HG03460 (cell line): ENCODE results near the gene RNMT.
"Not testable (repeated sequence)": the region's sequence is repeated elsewhere in the genome, so short reads cannot be mapped to it uniquely, and the experiment has no call there.

Experiments used
- ATAC-seq: cut with Tn5 transposase; IDR thresholded peaks from one replicate; pipeline ENCODE4 v1.9.1; 2021; ENCODE audit not compliant: unreplicated experiment

RNMT gene

DNA sequence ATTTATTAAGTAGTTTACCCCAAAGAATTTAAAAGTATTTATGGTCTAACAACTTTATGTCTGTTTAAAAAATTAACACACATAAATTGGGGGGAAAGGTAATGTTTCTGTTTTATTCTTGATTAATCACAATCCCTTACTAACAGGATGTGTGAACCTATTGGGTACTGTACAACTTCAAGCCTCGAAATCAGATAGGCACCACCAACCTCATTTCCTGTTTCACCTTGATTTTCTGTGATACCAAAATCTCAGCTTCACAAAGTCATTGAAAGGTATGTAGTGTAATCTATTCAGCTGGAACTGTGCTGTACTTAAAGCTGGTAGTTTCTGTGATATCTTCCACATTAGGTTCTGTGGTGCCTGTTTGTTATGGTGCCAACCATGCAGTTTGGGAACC is 4.0 kb downstream of the RNMT start:
- ATAC-seq, result no peak

DNA sequence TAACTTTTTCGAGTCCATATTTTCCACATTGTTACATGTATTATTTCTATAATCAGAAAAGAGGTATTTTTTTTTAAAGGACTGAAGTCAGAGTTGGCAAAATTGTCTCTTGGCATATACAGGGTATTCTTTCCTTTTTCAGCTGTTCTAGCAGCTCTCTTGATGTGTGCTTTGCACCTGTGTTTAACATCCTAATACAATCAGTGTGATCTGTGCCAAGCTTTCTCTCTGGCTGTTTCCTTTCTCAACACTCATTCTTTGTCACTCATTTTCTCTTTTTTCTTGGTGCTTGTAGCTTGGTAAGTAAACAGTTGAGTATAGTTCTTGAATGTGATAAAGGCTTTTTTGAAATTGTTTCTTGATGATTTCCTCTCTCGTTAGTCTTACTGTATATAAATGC is 9.2 kb downstream of the RNMT start:
- no peak for ATAC-seq

DNA sequence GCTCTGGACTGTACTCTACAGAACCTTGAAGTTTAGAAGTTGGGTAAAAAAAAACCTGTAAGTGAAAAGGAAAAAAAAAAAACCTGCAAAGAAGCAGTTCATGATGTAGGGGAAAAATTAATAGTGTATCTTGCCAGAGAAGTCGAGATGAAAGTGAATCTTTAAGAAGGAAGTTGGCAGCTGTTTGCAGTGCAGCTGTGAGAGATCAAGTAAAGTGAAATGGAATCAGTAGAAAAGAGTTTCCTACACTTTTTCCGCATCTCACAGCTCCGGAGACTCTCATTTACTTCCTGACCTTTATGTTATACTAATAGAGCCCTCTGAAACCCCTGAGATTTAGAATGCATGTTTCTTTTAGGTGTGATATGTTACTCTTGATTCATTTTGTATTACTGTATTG is 19.2 kb downstream of the RNMT start:
- no peak for ATAC-seq

DNA sequence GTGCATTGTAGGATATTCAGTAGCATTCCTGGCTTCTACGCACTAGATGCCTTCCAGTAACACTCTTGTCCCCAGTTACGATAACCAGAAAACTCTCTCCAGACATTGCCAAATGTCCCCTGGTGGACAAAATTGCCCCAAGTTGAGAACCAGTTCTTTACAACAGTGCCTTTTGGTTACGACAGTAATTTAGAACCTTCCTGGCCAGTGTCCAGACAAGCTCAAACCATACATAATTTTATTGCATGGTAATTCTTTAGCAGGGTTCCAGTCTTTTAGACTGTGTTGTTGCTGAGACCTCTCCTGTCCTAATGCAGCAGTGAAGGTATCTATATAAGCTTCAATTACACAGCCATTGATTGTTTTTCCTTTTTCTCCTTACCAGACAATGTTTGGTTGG is 20.2 kb downstream of the RNMT start:
- ATAC-seq, result no peak

DNA sequence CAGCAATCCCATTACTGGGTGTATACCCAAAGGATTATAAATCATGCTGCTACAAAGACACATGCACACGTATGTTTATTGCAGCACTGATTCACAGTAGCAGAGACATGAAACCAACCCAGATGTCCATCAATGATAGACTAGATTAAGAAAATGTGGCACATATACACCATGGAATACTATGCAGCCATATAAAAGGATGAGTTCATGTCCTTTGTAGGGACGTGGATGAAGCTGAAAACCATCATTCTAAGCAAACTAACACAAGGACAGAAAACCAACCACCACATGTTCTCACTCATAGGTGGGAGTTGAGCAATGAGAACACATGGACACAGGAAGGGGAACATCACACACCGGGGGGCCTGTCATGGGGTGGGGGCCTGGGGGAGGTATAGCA is 25.1 kb downstream of the RNMT start:
- not testable (repeated sequence) for ATAC-seq

DNA sequence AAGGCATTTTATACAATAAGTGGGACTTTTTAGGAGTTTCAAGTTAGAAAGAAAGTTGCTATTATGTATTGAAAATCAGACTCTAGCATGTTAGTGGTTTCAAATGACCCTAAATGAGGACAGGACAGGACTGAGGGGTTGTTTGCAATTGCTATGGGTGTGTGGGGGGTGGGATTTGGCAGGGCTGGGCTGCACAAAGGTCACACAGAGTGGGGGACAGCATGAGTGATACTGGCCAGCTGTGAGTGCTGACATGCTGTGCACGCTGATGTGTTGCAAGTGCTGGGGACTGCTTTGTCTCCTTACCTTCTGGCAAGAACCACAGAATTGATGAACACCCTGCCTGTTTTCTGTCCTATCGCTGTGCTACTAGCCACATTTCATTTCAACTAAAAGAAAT is 29.8 kb downstream of the RNMT start:
- ATAC-seq, result no peak

DNA sequence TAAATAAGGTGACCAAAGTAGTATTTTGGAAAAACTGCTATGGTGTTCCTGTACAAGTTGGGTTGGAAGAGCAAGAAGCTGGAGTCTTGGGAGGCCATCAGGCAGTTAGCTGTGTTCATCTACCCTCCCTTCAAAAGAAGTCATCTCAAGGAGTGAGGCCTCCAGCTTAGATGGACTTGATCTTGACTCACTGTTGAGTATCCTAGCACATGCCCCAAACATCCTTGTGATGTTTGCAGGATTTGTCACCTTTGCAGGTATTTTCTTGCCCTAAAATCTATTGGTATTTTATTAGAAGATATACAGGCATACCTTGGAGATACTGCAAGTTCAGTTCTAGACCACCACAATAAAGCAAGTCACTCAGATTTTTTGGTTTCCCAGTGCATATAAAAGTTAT is 30.2 kb downstream of the RNMT start:
- no peak for ATAC-seq

DNA sequence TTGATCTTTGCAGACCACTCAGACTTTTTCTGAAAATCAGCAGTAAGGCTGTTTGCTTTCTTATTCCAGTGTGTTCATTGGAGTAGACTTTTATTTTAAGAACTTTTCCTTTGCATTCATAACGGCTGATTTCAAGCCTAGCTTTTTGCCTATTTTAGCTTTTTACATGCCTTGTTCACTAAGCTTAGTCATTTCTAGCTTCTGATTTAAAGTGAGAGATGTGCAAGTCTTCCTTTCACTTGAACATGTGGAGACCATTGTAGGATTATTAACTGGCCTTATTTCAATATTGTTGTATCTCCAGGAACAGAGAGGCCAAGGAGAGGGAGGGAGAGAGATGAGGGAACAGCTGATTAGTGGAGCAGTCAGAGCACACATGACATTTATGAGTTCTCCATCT is 32.1 kb downstream of the RNMT start:
- no peak for ATAC-seq

DNA sequence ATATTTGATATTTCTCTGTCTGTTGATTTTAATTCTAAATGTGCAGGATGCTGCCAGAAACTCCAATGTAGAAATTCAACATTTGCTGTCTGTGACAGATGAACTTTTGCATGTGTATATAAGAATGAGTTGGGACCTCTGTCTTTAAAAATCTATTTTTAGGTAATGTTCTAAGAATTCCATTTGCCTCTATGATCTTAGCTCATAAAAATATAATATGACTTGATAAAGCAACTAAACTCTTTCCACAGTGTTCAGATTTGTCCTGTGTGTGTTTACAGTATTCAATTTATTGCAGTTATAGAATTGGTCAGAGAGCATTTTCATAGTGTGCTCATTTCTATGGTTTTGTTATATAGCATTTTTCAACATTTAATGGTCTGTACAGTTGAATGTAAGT is 33.6 kb downstream of the RNMT start:
- ATAC-seq, result no peak

DNA sequence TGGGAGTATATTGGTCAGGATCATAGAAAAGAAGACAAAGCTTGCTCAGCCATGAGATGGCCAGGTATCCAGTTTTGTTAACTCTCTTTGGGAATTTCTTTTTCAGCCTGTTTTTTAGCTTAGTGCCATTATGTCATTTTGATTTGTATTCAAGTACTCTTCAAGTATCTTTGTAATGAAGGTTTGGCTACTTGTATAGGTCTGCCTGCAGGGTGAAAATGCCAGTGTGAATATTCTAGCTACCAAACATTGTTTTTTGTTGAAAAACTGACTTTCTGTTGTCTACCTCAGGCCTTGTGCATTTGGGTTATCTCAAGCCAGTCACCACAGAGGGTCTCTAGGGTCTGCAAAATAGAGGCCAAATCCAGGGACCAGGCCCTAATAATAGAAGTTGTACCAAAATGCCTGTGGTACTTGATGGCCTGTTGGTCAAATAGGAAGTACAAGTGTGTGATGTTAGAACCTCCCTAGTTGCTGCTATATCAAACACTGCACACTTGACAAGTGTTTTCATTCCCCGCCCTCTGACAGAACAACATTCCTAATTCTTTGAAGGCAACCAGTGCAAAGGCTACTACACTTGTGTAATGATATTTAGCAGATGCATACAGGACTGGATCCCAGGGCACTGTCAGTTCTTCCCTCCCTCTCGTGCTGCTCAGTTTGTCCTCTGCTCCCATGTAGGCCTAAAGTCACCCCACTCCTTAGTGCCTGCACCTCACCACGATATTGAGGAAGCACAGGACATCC is 36.4 kb downstream of the RNMT start:
- no peak for ATAC-seq

DNA sequence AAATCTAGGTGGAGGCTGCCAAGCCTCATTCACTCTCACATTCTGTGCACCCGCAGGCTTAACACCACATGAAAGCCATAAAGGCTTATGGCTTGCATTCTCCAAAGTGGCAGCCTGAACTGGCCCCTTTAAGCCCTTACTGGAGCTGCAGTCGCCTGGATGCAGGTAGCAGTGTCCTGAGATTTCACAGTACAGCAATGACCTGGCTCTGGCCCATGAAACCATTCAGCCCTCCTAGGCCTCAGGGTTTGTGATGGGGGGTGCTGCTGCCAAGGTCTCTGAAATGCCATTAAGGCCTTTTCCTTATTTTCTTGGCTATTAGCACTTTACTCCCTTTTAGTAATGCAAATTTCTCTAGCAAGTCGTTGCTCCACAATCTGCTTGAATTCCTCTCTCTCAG is 48.6 kb downstream of the RNMT start:
- ATAC-seq, result no peak

DNA sequence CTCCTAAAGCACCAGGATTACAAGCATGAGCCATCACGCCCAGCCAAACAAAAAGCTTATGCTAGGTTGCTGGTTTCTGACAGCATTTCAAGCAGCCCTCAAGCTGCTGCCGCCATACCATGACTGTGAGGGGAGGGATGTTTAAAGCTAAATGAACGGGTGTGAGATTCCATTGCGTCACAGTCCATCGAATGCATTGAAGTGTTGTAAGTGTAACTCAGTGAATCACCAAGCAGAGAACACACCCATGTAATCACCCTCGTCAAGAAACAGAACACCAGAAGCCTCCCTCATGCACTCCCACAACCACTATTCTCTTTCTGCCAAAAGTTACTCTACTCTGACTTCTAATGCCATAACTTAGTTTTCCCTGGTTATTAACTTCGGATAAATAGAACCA is 64.7 kb downstream of the RNMT start:
- ATAC-seq, result no peak

DNA sequence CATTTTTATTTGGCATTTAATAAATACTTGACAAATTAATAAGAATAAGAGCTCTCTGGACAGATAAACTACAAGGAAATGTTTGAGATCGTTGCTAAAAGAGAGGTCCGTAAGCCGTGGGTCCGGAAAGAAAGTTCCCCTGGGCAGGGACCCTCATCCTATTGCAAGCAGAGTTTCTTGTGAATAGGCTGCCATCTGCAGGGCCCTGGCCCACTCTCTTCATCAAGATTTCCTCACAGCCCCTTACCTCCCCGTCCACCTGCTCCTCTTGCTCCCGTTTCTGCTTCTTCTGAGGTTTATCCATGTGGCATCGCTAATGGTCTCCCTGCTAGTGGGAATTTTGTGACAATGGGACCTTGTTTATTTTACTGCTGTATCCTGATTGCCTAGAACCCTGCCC is 67.3 kb downstream of the RNMT start:
- ATAC-seq, result no peak

DNA sequence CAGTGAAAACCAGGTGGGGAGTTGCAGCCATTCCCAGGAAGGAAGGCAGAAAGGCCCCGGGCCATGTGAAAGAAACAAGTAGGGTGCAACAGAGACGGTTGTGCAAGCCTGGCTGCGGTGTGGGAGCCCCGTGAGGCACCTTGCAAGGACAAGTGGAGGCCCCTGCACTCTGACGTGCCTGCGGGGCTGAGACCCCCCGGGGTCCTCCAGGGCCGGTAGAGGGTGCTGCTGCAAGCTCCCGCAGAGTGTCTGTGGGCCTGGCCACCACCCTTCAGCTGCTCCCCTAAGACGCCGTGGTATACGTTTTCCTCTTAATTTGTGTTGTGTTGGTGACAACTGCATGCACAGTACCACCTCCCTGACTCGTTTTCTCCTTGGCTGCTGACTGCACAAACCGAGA is 70.0 kb downstream of the RNMT start:
- ATAC-seq, result no peak

DNA sequence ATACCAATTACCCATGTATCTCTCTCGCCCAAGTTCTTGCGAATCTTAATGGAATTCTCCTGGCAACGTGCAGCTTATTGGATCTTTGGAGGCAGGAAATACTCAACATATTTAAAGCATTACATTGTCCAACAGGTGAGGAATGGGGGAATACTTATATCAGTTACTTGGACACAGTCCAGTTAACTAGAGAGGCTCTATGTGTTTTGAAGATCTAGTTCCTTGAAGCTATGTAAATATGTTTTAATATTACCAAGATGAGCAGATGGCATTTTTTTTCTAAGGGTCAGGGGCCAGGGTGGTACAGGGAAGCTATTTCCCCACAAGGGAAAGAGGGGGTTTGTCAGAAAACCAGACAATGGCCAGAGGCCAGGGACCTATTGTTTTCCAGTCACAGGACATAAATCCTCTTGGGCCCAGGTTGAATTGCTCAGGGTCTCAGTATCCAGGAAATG is 70.7 kb downstream of the RNMT start:
- no peak for ATAC-seq

DNA sequence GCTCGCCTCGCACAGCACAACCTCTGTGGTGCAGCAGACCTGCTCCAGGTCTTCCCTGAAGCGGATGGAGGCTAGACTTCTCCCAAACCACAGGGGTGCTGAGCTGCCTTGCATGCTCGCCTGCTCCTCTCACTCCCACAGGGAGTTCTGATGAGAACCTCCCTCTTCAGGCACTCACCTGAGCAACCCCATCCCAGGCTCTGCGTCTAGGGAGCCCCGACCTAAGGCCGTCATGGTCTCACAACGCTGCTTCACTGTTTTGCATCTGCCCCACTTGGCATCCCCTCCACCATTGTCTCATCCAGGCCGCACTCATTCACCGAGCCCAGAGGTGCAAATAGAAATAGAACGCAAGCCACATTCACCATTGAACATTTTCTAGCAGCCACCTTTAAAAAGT is 72.9 kb downstream of the RNMT start:
- ATAC-seq, result no peak

DNA sequence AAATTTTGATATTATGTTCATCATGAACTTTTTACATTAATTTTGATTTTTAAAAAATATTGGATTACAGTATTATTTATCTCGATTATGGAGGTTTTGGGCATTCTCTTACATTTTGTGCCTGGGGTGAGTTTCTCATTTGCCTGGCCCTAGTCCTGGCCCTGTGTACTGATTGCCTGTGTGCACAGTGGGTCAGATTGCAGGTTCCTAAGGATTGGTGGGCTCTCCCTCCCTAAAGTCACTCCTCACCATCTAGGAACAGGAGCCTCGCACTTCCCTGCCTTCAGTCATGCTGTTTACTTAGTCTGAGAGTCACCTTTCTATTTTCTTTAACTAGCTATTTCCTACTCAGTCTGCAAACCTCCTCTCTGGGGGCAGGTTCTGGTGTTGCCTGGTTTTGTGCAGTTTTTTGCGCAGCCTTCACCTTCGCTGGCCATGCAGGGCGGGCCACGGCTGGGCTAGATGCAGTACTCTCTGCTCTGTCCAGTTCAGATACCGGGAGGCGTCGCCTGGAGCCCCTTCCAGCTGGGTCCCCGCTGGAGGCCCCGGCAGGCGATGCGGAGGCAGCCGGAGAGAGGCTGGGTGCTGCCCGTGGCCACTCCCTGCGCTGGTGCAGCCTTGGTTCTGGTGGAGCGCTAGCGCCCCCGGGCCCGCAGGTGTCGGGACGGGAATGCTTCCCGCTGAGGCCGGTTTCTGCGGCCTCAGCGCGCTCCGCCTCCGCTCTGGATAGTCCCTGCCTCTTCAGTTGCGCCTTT is 74.2 kb downstream of the RNMT start:
- no peak for ATAC-seq

DNA sequence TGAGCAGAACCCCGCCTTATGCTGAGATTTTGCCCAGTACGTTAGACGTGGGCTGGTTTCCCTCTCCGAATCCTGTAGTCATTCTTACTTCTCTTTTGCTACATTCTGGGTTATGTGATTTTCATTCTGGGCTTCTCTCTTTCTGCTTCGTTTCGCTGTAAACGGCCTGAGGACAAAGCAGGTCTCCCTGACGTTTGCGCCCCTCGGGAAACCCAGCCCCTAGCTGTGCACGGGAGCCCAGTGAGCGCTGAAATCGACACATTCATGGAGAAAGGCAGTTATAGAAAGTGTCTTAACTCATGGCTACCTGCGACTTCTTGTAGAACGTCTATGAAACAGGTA is 74.8 kb downstream of the RNMT start:
- ATAC-seq, result no peak

DNA sequence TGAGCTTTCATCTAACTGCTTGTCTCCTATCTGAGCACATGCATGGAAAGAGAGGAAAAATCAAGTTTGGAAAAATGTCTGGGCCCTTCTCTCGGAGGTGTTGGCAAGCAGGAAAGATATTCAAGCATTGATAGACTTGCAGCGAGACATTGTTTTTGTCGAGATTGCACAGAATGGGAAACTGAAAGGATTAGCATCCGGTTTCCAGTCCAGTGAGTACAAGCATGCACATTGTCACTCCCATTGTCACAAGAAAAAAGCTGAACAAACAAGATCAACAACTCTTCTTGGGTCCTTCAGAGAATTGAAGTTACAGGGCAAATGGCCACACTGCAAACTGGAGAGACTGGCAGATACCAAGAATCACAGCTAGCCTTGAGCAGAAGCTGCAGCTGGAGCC is 77.8 kb downstream of the RNMT start:
- ATAC-seq, result no peak

DNA sequence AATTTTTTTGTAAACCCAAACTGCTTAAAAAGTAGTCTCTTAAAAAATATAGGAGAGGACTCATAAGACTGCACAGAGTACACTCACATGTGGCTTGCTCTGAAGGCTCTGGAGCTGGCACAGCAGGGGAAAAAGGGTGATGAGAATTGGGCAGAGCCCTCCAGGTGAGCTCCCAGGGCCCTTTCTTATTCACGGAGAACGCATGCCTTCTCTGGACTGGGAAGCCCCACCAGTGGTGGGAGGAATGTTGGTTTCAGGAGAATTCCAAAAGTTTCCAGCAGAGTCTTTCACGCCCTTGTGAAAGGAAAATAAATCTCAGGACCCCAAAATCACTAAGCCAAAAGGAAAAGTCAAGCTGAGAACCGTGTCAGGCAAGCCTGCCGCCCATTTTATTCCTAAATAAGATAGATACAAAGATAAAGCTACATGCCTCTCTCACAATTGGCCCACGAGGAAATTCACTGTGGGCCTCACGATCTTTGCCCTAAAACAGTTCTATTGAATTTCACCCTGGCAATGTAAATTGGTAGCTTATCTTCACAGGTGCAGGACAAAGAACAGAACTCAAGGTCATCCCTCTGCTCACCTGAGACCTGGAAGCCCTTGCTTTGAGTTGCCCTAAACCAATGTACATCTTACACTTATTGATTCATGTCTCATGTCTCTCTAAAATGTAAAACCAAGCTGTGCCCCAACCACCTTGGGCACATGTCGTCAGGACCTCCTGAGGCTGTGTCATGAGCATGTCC is 82.0 kb downstream of the RNMT start:
- no peak for ATAC-seq

DNA sequence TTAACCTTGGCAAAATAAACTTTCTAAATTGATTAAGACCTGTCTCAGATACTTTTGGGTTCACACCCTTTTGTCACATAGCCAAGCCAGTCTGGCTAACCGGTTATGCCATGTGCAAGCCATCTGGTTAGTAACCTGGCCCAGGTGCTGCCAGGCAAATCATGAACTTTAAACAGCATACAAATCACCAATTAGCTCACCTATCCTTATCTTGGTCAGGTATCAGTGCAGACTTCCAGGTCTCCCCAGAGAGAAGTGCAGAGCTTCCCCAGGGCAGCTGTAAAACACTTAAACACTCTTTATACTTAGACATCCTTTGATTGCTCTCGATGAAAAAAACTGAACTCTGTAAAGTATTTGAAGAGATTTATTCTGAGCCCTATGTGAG is 82.6 kb downstream of the RNMT start:
- no peak for ATAC-seq
